ENCODE measurements around the gene ACVRL1.

GRCh38 chr12:51910691-51911090 lies 3.4 kb downstream of the ACVRL1 start:
- no peak for TF ChIP-seq CTCF (IDR thresholded peaks at IDR 0.05; ENCODE audit: low read depth, low read length, poor library complexity, severe bottlenecking)
- no peak for TF ChIP-seq EZH2phosphoT487 (IDR thresholded peaks at IDR 0.05; ENCODE audit: borderline replicate concordance, low read length)
